ENCODE results near the gene CENPK.
"Not testable (repeated sequence)": the region's sequence is repeated elsewhere in the genome, so short reads cannot be mapped to it uniquely, and the experiment has no call there.

The CENPK gene

GRCh38 chr5:65525726-65526125 is 37.2 kb downstream of the CENPK start:
- in situ Hi-C loops (cut with HindIII; ENCODE audit: low pct_ligation_motif_present, low pct_unique_long_range_greater_than_20kb, low sequenced_read_pairs): no loop called here
- no peak for DNase-seq

DNA sequence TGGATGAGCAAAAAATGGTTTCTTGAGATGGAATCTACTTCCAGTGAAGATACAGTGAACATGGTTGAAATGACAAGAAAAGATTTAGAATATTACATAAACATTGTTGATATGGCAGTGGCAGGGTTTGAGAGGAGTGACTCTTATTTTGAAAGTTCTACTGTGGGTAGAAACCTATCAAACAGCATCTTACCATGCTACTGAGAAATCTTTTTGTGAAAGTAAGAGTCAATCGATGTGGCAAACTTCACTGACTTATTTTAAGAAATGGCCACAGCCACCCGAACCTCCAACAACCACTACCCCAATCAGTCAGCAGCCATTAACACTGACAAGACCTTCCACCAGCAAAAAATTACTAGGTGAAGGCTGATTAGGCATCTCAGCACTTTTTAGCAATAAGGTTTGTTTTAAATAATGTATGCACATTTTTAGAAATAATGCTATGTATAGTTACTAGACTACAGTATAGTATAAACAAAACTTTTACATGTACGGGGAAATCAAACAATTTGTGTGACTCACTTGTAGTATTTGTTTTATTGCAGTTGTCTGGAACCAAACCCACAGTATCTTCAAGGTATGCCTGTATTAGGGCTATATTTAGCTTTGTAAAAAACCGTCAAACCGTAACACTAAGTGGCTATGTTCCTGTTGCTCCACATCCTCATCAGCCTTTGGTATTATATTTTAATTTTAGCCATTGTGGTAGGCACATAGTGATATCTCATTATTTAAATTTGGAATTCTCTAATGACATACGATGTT is 50.6 kb downstream of the CENPK start:
- in situ Hi-C loops (cut with HindIII; ENCODE audit: low pct_ligation_motif_present, low pct_unique_long_range_greater_than_20kb, low sequenced_read_pairs): no loop called here
- no peak for DNase-seq

- in situ Hi-C loops (cut with HindIII; ENCODE audit: low pct_ligation_motif_present, low pct_unique_long_range_greater_than_20kb, low sequenced_read_pairs): no loop called here
- DNase-seq: no peak
Observed at GRCh38 chr5:65508978-65509377, 54.0 kb downstream of the CENPK start.

DNA sequence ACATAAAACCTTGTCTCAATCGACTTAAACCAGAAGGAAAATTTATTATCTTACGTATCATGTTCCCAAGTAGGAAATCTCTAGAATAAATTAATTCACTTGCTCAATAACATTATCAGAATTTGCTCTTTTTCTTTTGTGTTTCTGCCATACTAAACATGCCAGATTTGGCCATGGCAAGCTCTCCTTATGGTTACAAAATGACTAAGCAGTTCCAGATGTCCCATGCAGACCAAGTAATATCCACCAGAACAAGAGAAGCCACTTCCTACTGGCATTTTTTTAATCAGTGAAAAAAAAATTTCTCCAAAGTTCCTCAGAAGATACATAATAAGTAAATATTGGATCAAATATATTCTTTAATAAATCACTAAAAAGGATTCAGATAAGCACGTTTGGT is 56.0 kb downstream of the CENPK start:
- in situ Hi-C loops (cut with HindIII; ENCODE audit: low pct_ligation_motif_present, low pct_unique_long_range_greater_than_20kb, low sequenced_read_pairs): no loop called here
- DNase-seq: no peak

DNA sequence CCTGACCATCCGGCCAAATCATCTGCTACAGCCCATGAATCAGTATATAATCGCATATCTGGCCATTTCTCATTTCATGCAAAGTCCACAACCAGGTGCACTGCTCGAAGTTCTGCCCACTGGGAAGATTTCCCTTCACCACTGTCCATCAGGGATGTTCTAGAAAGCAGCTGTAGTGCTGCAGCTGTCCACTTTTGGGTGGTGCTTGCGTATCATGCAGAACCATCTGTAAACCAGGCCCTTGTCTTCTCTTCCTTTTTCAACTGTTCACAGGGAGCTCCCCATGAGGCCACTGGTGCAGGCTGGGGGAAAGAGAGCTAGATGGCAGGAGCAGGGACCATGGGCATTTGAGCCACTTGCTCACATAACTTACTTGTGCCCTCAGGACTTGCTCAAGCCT is 73.8 kb downstream of the CENPK start:
- no peak for DNase-seq
- in situ Hi-C loops (cut with HindIII; ENCODE audit: low pct_ligation_motif_present, low pct_unique_long_range_greater_than_20kb, low sequenced_read_pairs): loop anchor here (25.0 kb wide), 1 partner anchor 677 kb away; no protein-coding TSS in a partner anchor

DNA sequence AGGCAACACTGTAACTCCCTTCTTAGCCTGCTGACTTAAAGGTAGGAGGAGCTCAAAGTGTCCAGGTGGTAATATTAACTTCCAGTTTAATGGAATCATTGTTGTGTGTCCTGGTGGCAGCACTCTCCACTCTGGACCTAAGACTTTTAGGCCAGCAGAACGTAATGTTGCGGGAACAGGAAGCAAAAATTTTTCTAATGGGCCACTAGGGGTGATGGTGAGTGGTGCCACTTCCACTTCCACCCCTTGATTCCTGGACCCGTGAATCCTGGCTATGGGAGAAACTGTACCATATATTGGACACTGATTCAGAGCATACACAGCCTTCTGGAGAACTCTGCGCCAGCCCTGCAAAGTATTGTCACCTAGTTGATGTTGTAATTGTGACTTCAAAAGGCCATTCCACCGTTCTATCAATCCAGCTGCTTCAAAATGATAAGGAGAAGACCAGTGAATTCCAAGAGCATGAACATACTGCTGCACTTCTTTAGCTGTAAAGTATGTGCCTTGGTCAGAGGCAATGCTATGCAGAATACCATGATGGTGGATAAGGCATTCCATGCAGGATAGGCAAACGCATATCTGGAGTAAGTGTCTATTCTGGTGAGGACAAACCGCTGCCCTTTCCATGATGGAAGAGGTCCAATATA is 74.8 kb downstream of the CENPK start:
- DNase-seq: not testable (repeated sequence)
- in situ Hi-C loops (cut with HindIII; ENCODE audit: low pct_ligation_motif_present, low pct_unique_long_range_greater_than_20kb, low sequenced_read_pairs): loop anchor here (25.0 kb wide), 1 partner anchor 676 kb away; no protein-coding TSS in a partner anchor

GRCh38 chr5:65486803-65487202 is 76.2 kb downstream of the CENPK start:
- DNase-seq: not testable (repeated sequence)
- in situ Hi-C loops (cut with HindIII; ENCODE audit: low pct_ligation_motif_present, low pct_unique_long_range_greater_than_20kb, low sequenced_read_pairs): loop anchor here (25.0 kb wide), 1 partner anchor 675 kb away; no protein-coding TSS in a partner anchor

DNA sequence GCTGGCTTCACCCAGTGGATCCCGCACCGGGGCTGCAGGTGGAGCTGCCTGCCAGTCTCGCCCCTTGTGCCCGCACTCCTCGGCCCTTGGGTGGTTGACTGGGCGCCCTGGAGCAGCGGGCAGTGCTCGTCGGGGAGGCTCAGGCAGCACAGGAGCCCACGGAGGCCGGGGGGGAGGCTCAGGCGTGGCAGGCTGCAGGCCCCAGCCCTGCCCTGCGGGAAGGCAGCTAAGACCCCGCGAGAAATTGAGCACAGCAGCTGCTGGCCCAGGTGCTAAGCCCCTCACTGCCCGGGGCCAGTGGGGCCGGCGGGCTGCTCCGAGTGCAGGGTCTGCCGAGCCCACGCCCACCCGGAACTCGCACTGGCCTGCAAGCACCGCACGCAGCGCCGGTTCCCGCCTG is 77.6 kb downstream of the CENPK start:
- no peak for DNase-seq
- in situ Hi-C loops (cut with HindIII; ENCODE audit: low pct_ligation_motif_present, low pct_unique_long_range_greater_than_20kb, low sequenced_read_pairs): loop anchor here (25.0 kb wide), 1 partner anchor 673 kb away; no protein-coding TSS in a partner anchor

GRCh38 chr5:65483546-65484346 is 79.2 kb downstream of the CENPK start:
- in situ Hi-C loops (cut with HindIII; ENCODE audit: low pct_ligation_motif_present, low pct_unique_long_range_greater_than_20kb, low sequenced_read_pairs): loop anchor here (25.0 kb wide), 1 partner anchor 671 kb away; no protein-coding TSS in a partner anchor

DNA sequence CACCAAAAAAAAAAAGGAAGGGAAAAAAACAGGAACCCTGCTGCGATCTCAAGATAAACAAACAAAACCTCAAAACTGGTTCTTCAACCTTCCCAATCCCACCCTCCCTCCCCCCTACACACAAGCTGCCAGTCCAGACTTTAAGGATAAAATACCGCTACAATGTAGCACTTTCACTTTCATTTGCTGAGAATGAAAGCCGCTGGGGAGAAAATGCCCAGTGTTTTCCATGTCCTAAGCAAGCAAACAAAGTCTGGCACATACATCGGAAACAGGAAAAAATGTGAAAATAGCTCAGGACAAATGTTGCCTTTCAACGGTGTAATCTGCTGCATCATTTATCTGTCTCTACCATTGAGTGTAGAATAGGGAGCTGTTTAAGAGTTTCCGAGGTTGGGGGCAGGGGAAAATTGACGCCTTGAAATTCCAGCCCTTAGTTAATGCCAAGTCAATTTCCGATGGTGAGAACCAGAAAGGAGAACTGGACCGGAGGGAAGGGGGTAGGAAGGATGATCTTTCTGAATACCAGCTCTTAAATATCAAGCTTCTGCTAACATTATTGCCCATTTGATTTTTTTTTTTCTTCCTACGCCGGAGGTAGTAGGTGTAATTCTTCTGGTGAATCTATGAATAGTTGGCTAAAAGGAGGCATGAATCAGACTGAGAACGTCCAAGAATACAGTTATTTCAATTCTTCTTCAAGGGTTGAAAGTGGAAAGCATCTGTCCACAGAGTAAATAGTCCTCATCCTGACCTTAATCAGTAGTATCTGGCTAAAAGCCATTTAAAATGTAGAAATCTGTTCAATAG is 80.0 kb downstream of the CENPK start:
- DNase-seq: peak; percentile 69
- in situ Hi-C loops (cut with HindIII; ENCODE audit: low pct_ligation_motif_present, low pct_unique_long_range_greater_than_20kb, low sequenced_read_pairs): loop anchor here (25.0 kb wide), 1 partner anchor 671 kb away; no protein-coding TSS in a partner anchor

More at GRCh38 chr5:65483546-65484346, 79.2 kb downstream of the CENPK start:
- peak; percentile 77 for DNase-seq

DNA sequence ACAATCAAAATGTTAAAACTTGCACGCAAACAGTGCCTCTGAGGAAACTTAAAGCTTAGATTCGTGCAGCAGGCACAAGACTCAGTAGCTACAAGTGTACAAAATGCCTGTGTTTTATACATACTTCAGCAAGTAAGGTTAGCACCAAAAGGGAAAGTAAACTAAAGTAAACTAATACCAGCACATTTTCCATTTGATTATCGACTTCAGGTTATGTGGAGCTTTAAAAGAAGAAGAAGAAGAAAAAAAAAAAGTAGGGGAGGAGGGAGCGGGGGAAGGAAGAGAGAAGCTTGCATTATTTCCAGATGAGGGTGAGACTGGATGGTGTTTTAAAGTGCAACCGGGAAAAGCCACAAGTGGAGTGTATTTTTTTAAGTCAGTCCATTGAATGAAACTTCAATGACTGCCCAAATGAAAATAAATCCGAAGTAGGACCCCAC is 80.7 kb downstream of the CENPK start:
- in situ Hi-C loops (cut with HindIII; ENCODE audit: low pct_ligation_motif_present, low pct_unique_long_range_greater_than_20kb, low sequenced_read_pairs): loop anchor here (25.0 kb wide), 1 partner anchor 670 kb away; no protein-coding TSS in a partner anchor
- peak; percentile 32 for DNase-seq

DNA sequence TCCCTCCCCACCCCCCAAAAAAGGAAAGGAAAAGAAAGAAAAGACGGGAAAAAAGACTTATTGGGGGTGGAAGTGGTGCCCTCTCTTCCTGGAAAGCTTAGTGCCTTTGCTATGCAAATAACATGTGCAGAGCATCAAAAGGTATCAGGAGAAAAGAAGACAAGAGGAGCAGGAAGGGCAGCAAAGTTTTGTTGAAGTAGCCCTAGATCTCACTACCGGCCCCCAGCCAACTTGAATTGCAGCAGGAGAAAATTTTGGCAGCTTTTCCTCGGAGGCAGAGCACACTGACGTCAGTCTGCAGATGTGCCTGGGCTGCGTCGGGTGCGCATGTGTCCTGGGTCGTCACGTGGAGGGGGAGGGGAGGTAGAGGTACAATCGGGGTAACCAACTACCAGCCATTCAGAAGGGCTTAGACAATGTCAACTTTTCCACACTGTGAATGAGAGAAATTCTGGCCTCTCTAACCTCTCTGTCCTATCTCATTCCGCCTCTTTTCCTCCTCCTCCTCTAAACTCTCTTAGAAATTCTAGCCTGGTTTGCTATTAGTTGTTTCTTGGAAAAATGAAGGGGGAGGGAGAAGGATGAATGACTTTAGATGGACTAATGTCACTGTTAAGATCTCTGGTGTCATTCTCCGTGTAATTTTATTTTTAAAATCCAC is 81.2 kb downstream of the CENPK start, which contains the start of gene ADAMTS6:
Gene ADAMTS6 (minus strand): TSS at position 286 of the 661 bp plus-strand sequence. CDS start 8,247 bp downstream, outside the sequence.
- DNase-seq: peak; percentile 89
- in situ Hi-C loops (cut with HindIII; ENCODE audit: low pct_ligation_motif_present, low pct_unique_long_range_greater_than_20kb, low sequenced_read_pairs): loop anchor here (25.0 kb wide), 1 partner anchor 669 kb away; no protein-coding TSS in a partner anchor

DNA sequence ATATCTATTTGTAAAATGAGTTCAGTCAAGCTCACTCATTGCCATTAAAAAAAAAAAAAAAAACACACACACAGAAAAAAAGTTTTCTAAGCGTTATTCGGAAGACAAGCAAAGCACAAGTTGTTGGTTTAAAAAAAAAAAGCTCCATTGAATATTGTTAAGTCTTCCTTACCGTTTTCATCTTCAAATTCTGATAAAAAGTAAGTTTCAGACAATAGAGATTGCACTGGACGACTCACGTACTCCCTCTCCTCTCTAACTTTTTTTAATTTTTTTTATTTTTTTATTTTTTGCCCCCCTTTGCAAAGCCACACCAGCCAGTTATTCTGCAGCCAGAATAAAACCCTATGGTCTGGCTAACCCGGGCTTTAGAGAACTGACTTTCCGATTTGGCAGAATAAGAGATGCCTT is 81.8 kb downstream of the CENPK start:
- peak; percentile 33 for DNase-seq
- in situ Hi-C loops (cut with HindIII; ENCODE audit: low pct_ligation_motif_present, low pct_unique_long_range_greater_than_20kb, low sequenced_read_pairs): loop anchor here (25.0 kb wide), 1 partner anchor 669 kb away; no protein-coding TSS in a partner anchor

- DNase-seq: peak; percentile 70
- in situ Hi-C loops (cut with HindIII; ENCODE audit: low pct_ligation_motif_present, low pct_unique_long_range_greater_than_20kb, low sequenced_read_pairs): loop anchor here (25.0 kb wide), 1 partner anchor 668 kb away; no protein-coding TSS in a partner anchor
Observed at GRCh38 chr5:65480306-65480865, 82.6 kb downstream of the CENPK start.

- DNase-seq: no peak
- in situ Hi-C loops (cut with HindIII; ENCODE audit: low pct_ligation_motif_present, low pct_unique_long_range_greater_than_20kb, low sequenced_read_pairs): loop anchor here (25.0 kb wide), 1 partner anchor 667 kb away; no protein-coding TSS in a partner anchor
Observed at GRCh38 chr5:65479527-65479926, 83.4 kb downstream of the CENPK start.

DNA sequence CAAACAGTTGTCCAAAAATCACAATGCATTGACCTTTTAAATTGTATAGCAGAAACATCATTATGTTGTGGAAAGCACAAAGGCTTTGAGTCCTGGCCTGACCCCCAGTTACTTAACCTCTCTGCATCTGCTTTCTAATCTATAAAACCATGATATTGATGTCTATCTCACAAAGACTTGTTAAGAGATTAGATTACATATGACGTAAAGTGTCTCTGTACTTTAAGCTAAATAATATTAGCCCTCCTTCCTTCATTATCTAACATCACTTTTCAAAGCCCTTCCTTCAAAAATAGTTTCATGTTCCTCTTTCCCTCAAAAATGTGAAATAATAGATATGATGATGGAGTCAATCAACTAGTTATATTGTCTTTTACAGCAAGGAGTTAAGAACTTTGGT is 84.6 kb downstream of the CENPK start:
- no peak for DNase-seq
- in situ Hi-C loops (cut with HindIII; ENCODE audit: low pct_ligation_motif_present, low pct_unique_long_range_greater_than_20kb, low sequenced_read_pairs): loop anchor here (25.0 kb wide), 1 partner anchor 666 kb away; no protein-coding TSS in a partner anchor

DNA sequence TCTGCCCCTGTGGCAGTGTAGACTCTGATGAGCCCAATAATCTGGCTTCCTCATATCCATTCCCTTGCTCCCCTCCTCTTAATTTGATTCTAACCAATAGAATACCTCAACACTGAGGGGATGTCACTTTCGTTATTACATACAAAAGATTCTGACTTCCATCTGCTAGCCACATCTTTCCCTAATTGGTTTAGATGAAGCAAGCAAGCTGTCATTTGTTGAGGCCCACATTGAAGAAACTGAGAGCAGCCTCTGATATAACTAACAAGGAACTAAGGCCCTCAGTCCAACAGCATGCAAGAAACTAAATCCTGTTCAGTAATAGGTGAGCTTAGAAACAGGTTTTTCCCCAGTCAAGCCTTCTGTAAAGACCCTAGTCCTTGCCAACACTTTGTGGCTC is 87.1 kb downstream of the CENPK start:
- no peak for DNase-seq
- in situ Hi-C loops (cut with HindIII; ENCODE audit: low pct_ligation_motif_present, low pct_unique_long_range_greater_than_20kb, low sequenced_read_pairs): loop anchor here (25.0 kb wide), 1 partner anchor 664 kb away; no protein-coding TSS in a partner anchor
